IMR-90 (cell line): ENCODE data around the gene ARNT2. TPM values are rescaled to one million over a fixed set of nuclear protein-coding genes. Genes with fewer than 3 reads are reported as not detected.
A peak's percentile ranks its signal among the peaks of the same experiment; 100 is the strongest.

ENCODE experiments used
- ATAC-seq: fragments of 200-7000 bp; cut with Tn5 transposase; 2 replicates; pipeline ENCODE4 v1.9.1; 2020; ENCODE audit warnings: low read depth, mild to moderate bottlenecking, moderate library complexity
- BruUV-seq: library from RNA; stranded (reverse); fragments of 400-500 nt; replicated peaks from 2 replicates; lab custom pipeline; 2021; lab: Mats Ljungman, UMichigan
- CTCF ChIA-PET: fragments of 300-600 bp; formaldehyde crosslinking; extraction: SDS; loops from one replicate; lab custom pipeline; 2021; ENCODE audit warnings: antibody characterized with exemption; lab: Yijun Ruan, JAX
- POLR2A ChIA-PET: fragments of 300-600 bp; sonication (Branson Sonifier 250); formaldehyde crosslinking; loops from one replicate; lab custom pipeline; 2022; ENCODE audit warnings: antibody characterized with exemption; ENCODE audit not compliant: unreplicated experiment; lab: Charles Lee
- DNase-seq: peaks from one replicate; pipeline ENCODE4 v3.0.0; 2013
- H2AFZ ChIP-seq: replicated peaks from 2 replicates; pipeline ENCODE3; 2013; ENCODE audit warnings: low read length, mild to moderate bottlenecking; ENCODE audit not compliant: poor library complexity
- H2AK5ac ChIP-seq: 2 replicates; pipeline ENCODE4 v1.6.1; 2013; ENCODE audit warnings: low read depth, low read length, inconsistent platforms
- H2AK9ac ChIP-seq: replicated peaks from 2 replicates; pipeline ENCODE3; 2013; ENCODE audit warnings: mild to moderate bottlenecking, low read depth, low read length, moderate library complexity; ENCODE audit not compliant: poor library complexity
- H2BK120ac ChIP-seq: 2 replicates; pipeline ENCODE4 v1.6.1; 2013; ENCODE audit warnings: low read depth, low read length, inconsistent platforms
- H2BK15ac ChIP-seq: 3 replicates; pipeline ENCODE4 v1.6.1; 2013; ENCODE audit warnings: low read depth, low read length, inconsistent platforms
- H2BK20ac ChIP-seq: 2 replicates; pipeline ENCODE4 v1.6.1; 2013; ENCODE audit warnings: low read depth, mild to moderate bottlenecking, inconsistent platforms, low read length, moderate library complexity
- H2BK5ac ChIP-seq: 2 replicates; pipeline ENCODE4 v1.6.1; 2013; ENCODE audit warnings: mild to moderate bottlenecking, low read depth, low read length, inconsistent platforms; ENCODE audit not compliant: poor library complexity, severe bottlenecking
- H3K14ac ChIP-seq: replicated peaks from 2 replicates; pipeline ENCODE4 v1.6.1; 2013; ENCODE audit warnings: low read depth, low read length, inconsistent platforms
- H3K18ac ChIP-seq: 2 replicates; pipeline ENCODE4 v1.6.1; 2013; ENCODE audit warnings: low read depth, low read length, control low read depth
- H3K23ac ChIP-seq: 2 replicates; pipeline ENCODE4 v1.6.1; 2013; ENCODE audit warnings: low read depth, low read length, inconsistent platforms
- H3K27ac ChIP-seq: 2 replicates; pipeline ENCODE4 v1.5.1; 2013; ENCODE audit warnings: mild to moderate bottlenecking, control low read depth, low read length; ENCODE audit not compliant: insufficient read depth
- H3K27me3 ChIP-seq: 2 replicates; pipeline ENCODE4 v1.6.1; 2013; ENCODE audit warnings: low read length; ENCODE audit not compliant: control insufficient read depth, insufficient read depth
- H3K36me3 ChIP-seq: 2 replicates; pipeline ENCODE4 v1.6.1; 2013; ENCODE audit warnings: low read length, mixed read lengths; ENCODE audit not compliant: control insufficient read depth, insufficient read depth
- H3K4ac ChIP-seq: 2 replicates; pipeline ENCODE4 v1.6.1; 2013; ENCODE audit warnings: low read depth, low read length, inconsistent platforms
- H3K4me1 ChIP-seq: 2 replicates; pipeline ENCODE4 v1.6.1; 2013; ENCODE audit warnings: low read length, mixed read lengths; ENCODE audit not compliant: control insufficient read depth, insufficient read depth
- H3K4me2 ChIP-seq: 2 replicates; pipeline ENCODE4 v1.6.1; 2013; ENCODE audit warnings: low read depth, mild to moderate bottlenecking, control low read depth, low read length, moderate library complexity
- H3K4me3 ChIP-seq: 2 replicates; pipeline ENCODE4 v1.5.1; 2013; ENCODE audit warnings: low read depth, mild to moderate bottlenecking, control low read depth, low read length, moderate library complexity; ENCODE audit not compliant: insufficient read depth
- H3K56ac ChIP-seq: 2 replicates; pipeline ENCODE4 v1.6.1; 2013; ENCODE audit warnings: low read length, inconsistent platforms; ENCODE audit not compliant: insufficient read depth; ENCODE audit errors: extremely low read depth
- H3K79me1 ChIP-seq, 2 experiments: 2 replicates each; pipeline ENCODE4 v1.6.1; 2013; ENCODE audit warnings: low read length in 2 of 2, inconsistent platforms in 1 of 2, low read depth in 1 of 2
- H3K9ac ChIP-seq: 2 replicates; pipeline ENCODE4 v1.6.1; 2013; ENCODE audit warnings: low read depth, low read length, control low read depth
- H3K9me1 ChIP-seq: 2 replicates; pipeline ENCODE4 v1.6.1; 2013; ENCODE audit warnings: low read length, inconsistent platforms; ENCODE audit not compliant: insufficient read depth
- H3K9me3 ChIP-seq: 2 replicates; pipeline ENCODE4 v1.6.1; 2013; ENCODE audit warnings: low read length; ENCODE audit not compliant: control insufficient read depth, insufficient read depth
- H4K20me1 ChIP-seq: 2 replicates; pipeline ENCODE4 v1.6.1; 2013; ENCODE audit warnings: low read length, inconsistent platforms; ENCODE audit not compliant: insufficient read depth
- H4K5ac ChIP-seq: 2 replicates; pipeline ENCODE4 v1.6.1; 2013; ENCODE audit warnings: mild to moderate bottlenecking, low read depth, low read length, control low read depth
- H4K8ac ChIP-seq, 2 experiments: 2 replicates each; pipeline ENCODE4 v1.6.1; 2013; ENCODE audit warnings: low read depth in 2 of 2, low read length in 2 of 2, control low read depth in 1 of 2, inconsistent platforms in 1 of 2
- H4K91ac ChIP-seq: 2 replicates; pipeline ENCODE4 v1.6.1; 2013; ENCODE audit warnings: low read depth, low read length, inconsistent platforms; ENCODE audit not compliant: insufficient read depth
- BHLHE40 ChIP-seq: fragments of 150-350 bp; IDR thresholded peaks from 2 replicates; pipeline ENCODE4 v1.6.1; 2016; ENCODE audit warnings: mild to moderate bottlenecking, low read depth, low read length
- CEBPB ChIP-seq: IDR thresholded peaks from 2 replicates; pipeline ENCODE4 v1.6.1; 2012; ENCODE audit warnings: low read depth, low read length, improper control_type of control experiment
- CTCF ChIP-seq: conservative IDR thresholded peaks from 2 replicates; pipeline ENCODE4 v1.5.1; 2012; ENCODE audit warnings: mild to moderate bottlenecking, low read depth, low read length, improper control_type of control experiment
- ELK1 ChIP-seq: fragments of 150-350 bp; IDR thresholded peaks from 2 replicates; pipeline ENCODE4 v1.6.1; 2016; ENCODE audit warnings: low read depth, mild to moderate bottlenecking, low read length, moderate library complexity, borderline replicate concordance
- FOS ChIP-seq: fragments of 150-350 bp; IDR thresholded peaks from 2 replicates; pipeline ENCODE4 v1.6.1; 2016; ENCODE audit warnings: low read depth, low read length
- MAFK ChIP-seq: IDR thresholded peaks from 2 replicates; pipeline ENCODE4 v1.6.1; 2012; ENCODE audit warnings: low read depth, low read length, improper control_type of control experiment
- MAZ ChIP-seq: IDR thresholded peaks from 2 replicates; pipeline ENCODE4 v1.6.1; 2012; ENCODE audit warnings: low read depth, mild to moderate bottlenecking, low read length, improper control_type of control experiment, moderate library complexity, borderline replicate concordance
- MXI1 ChIP-seq: IDR thresholded peaks from 2 replicates; pipeline ENCODE4 v1.6.1; 2012; ENCODE audit warnings: low read depth, mild to moderate bottlenecking, low read length, moderate library complexity, borderline replicate concordance
- NFE2L2 ChIP-seq: fragments of 150-350 bp; IDR thresholded peaks from 2 replicates; pipeline ENCODE4 v1.6.1; 2016; ENCODE audit warnings: low read depth, mild to moderate bottlenecking, low read length
- POLR2A ChIP-seq: IDR thresholded peaks from 2 replicates; pipeline ENCODE4 v1.6.1; 2012; ENCODE audit warnings: mild to moderate bottlenecking, low read depth, low read length
- RAD21 ChIP-seq: IDR thresholded peaks from 2 replicates; pipeline ENCODE4 v1.6.1; 2012; ENCODE audit warnings: low read length, improper control_type of control experiment
- RCOR1 ChIP-seq: IDR thresholded peaks from 2 replicates; pipeline ENCODE4 v1.6.1; 2012; ENCODE audit warnings: mild to moderate bottlenecking, low read length, improper control_type of control experiment; ENCODE audit not compliant: insufficient replicate concordance
- RFX5 ChIP-seq: IDR thresholded peaks from 2 replicates; pipeline ENCODE4 v1.8.0; 2012; ENCODE audit warnings: low read depth, mild to moderate bottlenecking, low read length, moderate library complexity
- SMC3 ChIP-seq: fragments of 150-350 bp; IDR thresholded peaks from 2 replicates; pipeline ENCODE4 v1.6.1; 2016; ENCODE audit warnings: low read depth, mild to moderate bottlenecking, antibody characterized with exemption, low read length, moderate library complexity
- USF2 ChIP-seq: fragments of 150-350 bp; IDR thresholded peaks from 2 replicates; pipeline ENCODE4 v1.6.1; 2017; ENCODE audit warnings: mild to moderate bottlenecking, antibody characterized with exemption, low read length, low read depth
- WGBS, 2 experiments: methylation state at CpG; one replicate each; pipeline versions ENCODE4 v1.1.5 to v1.1.7; 2013; ENCODE audit warnings: missing lambda C conversion rate in 2 of 2; ENCODE audit not compliant: insufficient read length in 1 of 2; ENCODE audit errors: extremely low coverage in 2 of 2; 5-methylcytosine and 5-hydroxymethylcytosine counted together
- dilution Hi-C: fragments of 300-500 bp; cut with HindIII; formaldehyde crosslinking; loops from one replicate; pipeline ENCODE4 v1.14.3; 2018; ENCODE audit warnings: low sequenced_read_pairs; ENCODE audit not compliant: unreplicated experiment
- in situ Hi-C: fragments of 300-500 bp; cut with MboI; formaldehyde crosslinking; loops from 3 replicates; pipeline ENCODE4 v1.14.3; 2019; ENCODE audit warnings: low sequenced_read_pairs, inconsistent platforms, mixed read lengths
- intact Hi-C: fragments of 100-400 bp; cut with micrococcal nuclease; formaldehyde crosslinking; loops from 2 replicates; pipeline ENCODE4 v1.10.0; 2022
- polyA plus RNA-seq, 3 experiments: library from polyadenylated mRNA; depleted of rRNA; stranded (reverse); fragments of >200 nt; gene quantifications; 2 replicates each; pipeline ENCODE4 v1.2.3, GENCODE V29; 2012; ENCODE audit warnings: low replicate concordance in 1 of 3
- total RNA-seq: library from RNA; depleted of rRNA; stranded (reverse); fragments of >200 nt; gene quantifications from 2 replicates; pipeline ENCODE4 v1.2.3, GENCODE V29; 2012

The ARNT2 gene
- total and polyA plus RNA-seq, 2 of the 4 experiments (the other 2 are of a cell fraction), result 18.2 to 19.0 TPM

GRCh38 chr15:80558631-80559319 is 154.6 kb downstream of the ARNT2 start:
- CTCF ChIA-PET, result interaction anchor here (1.1 kb wide), 1 partner anchor 103 kb away, joined by 3 read pairs; no protein-coding TSS in a partner anchor
- intact Hi-C loops, result no loop called here
- TF ChIP-seq MAZ, result no peak
- TF ChIP-seq CEBPB, result no peak
- TF ChIP-seq POLR2A, result no peak
- no peak for TF ChIP-seq BHLHE40
- TF ChIP-seq RAD21, result no peak
- TF ChIP-seq FOS, result no peak
- TF ChIP-seq SMC3, result no peak
- no peak for TF ChIP-seq ELK1
- no peak for TF ChIP-seq MXI1
- no peak for TF ChIP-seq CTCF
- no peak for TF ChIP-seq RCOR1
- no peak for TF ChIP-seq NFE2L2
- TF ChIP-seq USF2, result no peak
- no peak for TF ChIP-seq RFX5
- no peak for TF ChIP-seq MAFK

More at GRCh38 chr15:80558631-80559319, 154.6 kb downstream of the ARNT2 start:
- H3K4me1 ChIP-seq, result peaks cover 5% of the 10 kb centered on the region
- H3K79me1 ChIP-seq, result peaks cover 0 to 6% of the 10 kb centered on the region in 2 experiments; a peak in 1 of 4 replicates
- no peaks in the 10 kb centered on the region for H3K27me3 ChIP-seq
- in situ Hi-C loops (no loop called here), dilution Hi-C loops (no loop called here)
- no TSS peak for BruUV-seq
- H3K56ac ChIP-seq, result no peak overlapping the region
- no peak for DNase-seq
- no peak overlapping the region for H2AK9ac ChIP-seq
- no peak overlapping the region; a peak in 1 of 4 replicates for H4K8ac ChIP-seq
- H2BK5ac ChIP-seq, result no peak overlapping the region
- H2BK120ac ChIP-seq, result peak overlapping the region; percentile 15; the same call in 1 of the 2 replicates
- no peak overlapping the region for H3K23ac ChIP-seq
- H4K20me1 ChIP-seq, result no peaks in the 10 kb centered on the region
- H2BK20ac ChIP-seq, result peak overlapping the region; percentile 33
- no peak overlapping the region for H3K18ac ChIP-seq
- H3K9ac ChIP-seq, result no peak overlapping the region
- H3K9me1 ChIP-seq, result peaks cover 30% of the 10 kb centered on the region
- H4K5ac ChIP-seq, result no peak overlapping the region
- H3K4me2 ChIP-seq, result no peak overlapping the region
- no peak overlapping the region for H3K14ac ChIP-seq
- 100% methylated on average over 2 of the region's 6 CpGs; no CpG with 5 or more reads in 1 of the 2 experiments for WGBS, 2 experiments
- H3K4me3 ChIP-seq, result no peak overlapping the region
- no peak overlapping the region for H3K27ac ChIP-seq
- no peak overlapping the region for H2AK5ac ChIP-seq
- no peaks in the 10 kb centered on the region for H3K9me3 ChIP-seq
- peaks cover 41% of the 10 kb centered on the region for H3K36me3 ChIP-seq
- no peak overlapping the region for H2AFZ ChIP-seq
- POLR2A ChIA-PET, result interaction anchor here (0.7 kb wide), 1 partner anchor 25 kb away, joined by 14 read pairs; no protein-coding TSS in a partner anchor
- no peak for ATAC-seq
- H2BK15ac ChIP-seq, result no peak overlapping the region; the same call in 2 of the 3 replicates
- no peak overlapping the region for H4K91ac ChIP-seq
- H3K4ac ChIP-seq, result no peak overlapping the region
